ENCODE measurements around the gene CLCN1.

The CLCN1 gene

GRCh38 chr7:143362131-143363015 is 46.5 kb downstream of the CLCN1 start, which contains the start of gene FAM131B:
FAM131B (minus strand) TSS chr7:143362713; CDS start chr7:143362603, 110 bp downstream.
- H3K4me3 ChIP-seq (ENCODE audit: low read depth, low read length) = peak within 1 kb of the TSS; percentile 56
- no peak for DNase-seq (ENCODE audit: low read depth)
- TF ChIP-seq CTCF (conservative IDR thresholded peaks at IDR 0.05; ENCODE audit: low read depth, low read length) = no peak

- no peak for DNase-seq (ENCODE audit: low read depth)
- no peak for TF ChIP-seq CTCF (conservative IDR thresholded peaks at IDR 0.05; ENCODE audit: low read depth, low read length)
- peak overlapping the region; percentile 17 for H3K4me3 ChIP-seq (ENCODE audit: low read depth, low read length)
Measured at GRCh38 chr7:143363016-143363937, 47.4 kb downstream of the CLCN1 start.

GRCh38 chr7:143367972-143368371 is 52.1 kb downstream of the CLCN1 start:
- H3K4me3 ChIP-seq (ENCODE audit: low read depth, low read length) = no peak overlapping the region
- TF ChIP-seq CTCF (conservative IDR thresholded peaks at IDR 0.05; ENCODE audit: low read depth, low read length) = no peak
- no peak for DNase-seq (ENCODE audit: low read depth)

- DNase-seq (ENCODE audit: low read depth) = no peak
- TF ChIP-seq CTCF (conservative IDR thresholded peaks at IDR 0.05; ENCODE audit: low read depth, low read length) = no peak
Measured at GRCh38 chr7:143368387-143368786, 52.5 kb downstream of the CLCN1 start.

GRCh38 chr7:143369678-143370651 is 54.1 kb downstream of the CLCN1 start:
- no peak overlapping the region for H3K4me3 ChIP-seq (ENCODE audit: low read depth, low read length)
- no peak for DNase-seq (ENCODE audit: low read depth)
- no peak for TF ChIP-seq CTCF (conservative IDR thresholded peaks at IDR 0.05; ENCODE audit: low read depth, low read length)

More at GRCh38 chr7:143368387-143368786, 52.5 kb downstream of the CLCN1 start:
- no peak overlapping the region for H3K4me3 ChIP-seq (ENCODE audit: low read depth, low read length)

- no peak for DNase-seq (ENCODE audit: low read depth)
- TF ChIP-seq CTCF (conservative IDR thresholded peaks at IDR 0.05; ENCODE audit: low read depth, low read length) = no peak
- no peak overlapping the region for H3K4me3 ChIP-seq (ENCODE audit: low read depth, low read length)
Measured at GRCh38 chr7:143372070-143372469, 56.2 kb downstream of the CLCN1 start.
